Choroid plexus epithelial cell (primary cell): ENCODE measurements around the gene P2RX3.
A peak's percentile ranks its signal among the peaks of the same experiment; 100 is the strongest.

Experiments
- DNase-seq: peaks from one replicate; pipeline ENCODE4 v3.0.0-alpha.2; 2010; ENCODE audit warnings: low read depth
- H3K4me3 ChIP-seq: 2 replicates; pipeline ENCODE4 v1.5.1; 2011; ENCODE audit warnings: low read depth, mild to moderate bottlenecking, control low read depth, low read length, moderate library complexity
- TF ChIP-seq, protein P1 (sequence below): conservative IDR thresholded peaks from 2 replicates; pipeline ENCODE4 v1.5.1; 2011; ENCODE audit warnings: low read depth, mild to moderate bottlenecking, control low read depth, inconsistent platforms, low read length, moderate library complexity

Gene P2RX3

GRCh38 chr11:57306161-57306876 lies 31.8 kb upstream of the P2RX3 start:
- TF ChIP-seq, protein P1, sequence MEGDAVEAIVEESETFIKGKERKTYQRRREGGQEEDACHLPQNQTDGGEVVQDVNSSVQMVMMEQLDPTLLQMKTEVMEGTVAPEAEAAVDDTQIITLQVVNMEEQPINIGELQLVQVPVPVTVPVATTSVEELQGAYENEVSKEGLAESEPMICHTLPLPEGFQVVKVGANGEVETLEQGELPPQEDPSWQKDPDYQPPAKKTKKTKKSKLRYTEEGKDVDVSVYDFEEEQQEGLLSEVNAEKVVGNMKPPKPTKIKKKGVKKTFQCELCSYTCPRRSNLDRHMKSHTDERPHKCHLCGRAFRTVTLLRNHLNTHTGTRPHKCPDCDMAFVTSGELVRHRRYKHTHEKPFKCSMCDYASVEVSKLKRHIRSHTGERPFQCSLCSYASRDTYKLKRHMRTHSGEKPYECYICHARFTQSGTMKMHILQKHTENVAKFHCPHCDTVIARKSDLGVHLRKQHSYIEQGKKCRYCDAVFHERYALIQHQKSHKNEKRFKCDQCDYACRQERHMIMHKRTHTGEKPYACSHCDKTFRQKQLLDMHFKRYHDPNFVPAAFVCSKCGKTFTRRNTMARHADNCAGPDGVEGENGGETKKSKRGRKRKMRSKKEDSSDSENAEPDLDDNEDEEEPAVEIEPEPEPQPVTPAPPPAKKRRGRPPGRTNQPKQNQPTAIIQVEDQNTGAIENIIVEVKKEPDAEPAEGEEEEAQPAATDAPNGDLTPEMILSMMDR: no peak
- DNase-seq: peak; percentile 79
- no peak overlapping the region for H3K4me3 ChIP-seq

GRCh38 chr11:57306940-57307565 lies 31.1 kb upstream of the P2RX3 start:
- TF ChIP-seq, protein P1: no peak
- H3K4me3 ChIP-seq: no peak overlapping the region

GRCh38 chr11:57307666-57308270 lies 30.4 kb upstream of the P2RX3 start:
- DNase-seq: no peak
- no peak overlapping the region for H3K4me3 ChIP-seq
- TF ChIP-seq, protein P1: no peak

More at GRCh38 chr11:57306940-57307565, 31.1 kb upstream of the P2RX3 start:
- DNase-seq: no peak

- no peak for DNase-seq
- TF ChIP-seq, protein P1: no peak
- H3K4me3 ChIP-seq: no peak overlapping the region
Measured at GRCh38 chr11:57308426-57309060, 29.6 kb upstream of the P2RX3 start.

DNA sequence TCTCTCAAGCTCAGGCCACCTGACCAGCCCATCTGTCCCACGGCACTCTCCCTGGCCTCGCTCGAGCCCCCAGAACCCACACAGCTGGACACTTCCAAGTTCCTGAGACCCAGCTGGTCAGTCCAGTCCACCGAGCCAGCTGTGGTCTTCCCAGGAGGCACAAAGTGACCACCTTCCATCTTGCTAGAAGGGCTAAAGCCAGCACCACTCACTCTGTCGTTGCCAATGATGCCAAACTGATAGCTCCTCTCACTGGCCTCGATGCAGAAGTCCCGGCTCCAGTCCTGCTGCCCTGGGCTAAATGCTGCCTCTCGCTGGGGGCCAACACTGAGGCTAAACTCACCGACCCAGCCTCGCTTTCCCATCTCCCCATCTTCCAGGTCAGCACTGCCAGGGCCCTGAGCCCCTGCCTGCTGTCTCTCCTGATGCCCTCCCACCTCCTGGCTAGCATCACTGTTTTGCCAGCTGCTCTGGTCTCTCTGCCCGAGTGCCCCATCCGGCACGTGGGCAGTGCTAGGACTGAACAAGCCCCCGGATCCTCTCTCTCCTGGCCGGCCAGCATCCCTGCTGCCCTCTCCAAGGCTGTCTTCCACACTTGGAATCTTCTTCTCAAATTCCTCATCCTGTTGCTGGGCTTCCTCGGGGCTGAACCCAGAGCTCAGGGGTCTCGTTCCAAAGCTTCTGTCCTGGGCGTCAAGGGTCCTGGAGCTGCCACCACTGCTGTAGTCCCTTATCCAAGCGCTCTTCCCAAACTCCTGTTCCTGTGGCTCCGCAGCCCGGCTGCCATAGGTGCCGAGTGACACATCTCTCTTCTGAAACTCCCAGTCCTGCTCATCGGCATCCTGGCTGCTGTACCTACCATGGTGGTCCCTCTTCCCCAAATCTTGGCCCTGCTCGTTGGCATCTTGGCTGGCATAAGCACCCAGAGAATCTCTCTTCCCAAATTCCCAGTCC lies 28.8 kb upstream of the P2RX3 start:
- no peak overlapping the region for H3K4me3 ChIP-seq
- TF ChIP-seq, protein P1: no peak

GRCh38 chr11:57310091-57310490 lies 28.1 kb upstream of the P2RX3 start:
- no peak for DNase-seq
- H3K4me3 ChIP-seq: no peak overlapping the region
- TF ChIP-seq, protein P1: no peak

More for the DNA sequence above, 28.8 kb upstream of the P2RX3 start:
- DNase-seq: no peak
